Measurements from ENCODE around the gene PHF13.

Gene PHF13

GRCh38 chr1:6590046-6590445 is 23.5 kb upstream of the PHF13 start:
- no peaks in the 10 kb centered on the region for H3K9me2 ChIP-seq (replicated peaks; ENCODE audit: insufficient read depth, low read length)
- no peak overlapping the region for H3K4me3 ChIP-seq (ENCODE audit: low read length)
- no peak overlapping the region for H2AFZ ChIP-seq (ENCODE audit: low read length)
- no peak for DNase-seq
- no peaks in the 10 kb centered on the region for H3K9me3 ChIP-seq (replicated peaks; ENCODE audit: insufficient read depth, low read length)
- no peaks in the 10 kb centered on the region for H4K20me1 ChIP-seq (ENCODE audit: insufficient read depth, low read length)
- H3K79me2 ChIP-seq (ENCODE audit: low read length) = peaks cover 18% of the 10 kb centered on the region
- TF ChIP-seq EZH2 (optimal IDR thresholded peaks at IDR 0.05; ENCODE audit: low read depth, low read length) = no peak
- no peak for TF ChIP-seq EZH2phosphoT487 (IDR thresholded peaks at IDR 0.05; ENCODE audit: low read length)
- no peak for TF ChIP-seq CTCF (IDR thresholded peaks at IDR 0.05; ENCODE audit: low read length)
- no peak overlapping the region for H3K27ac ChIP-seq (ENCODE audit: low read length)
- H3F3A ChIP-seq (ENCODE audit: insufficient read depth, low read length) = no peaks in the 10 kb centered on the region; the same call in 1 of the 2 replicates
- 0 out of 2 replicates have a peak, but pooled peaks cover under 1% of the 10 kb centered on the region for H3K36me3 ChIP-seq (replicated peaks; ENCODE audit: insufficient read depth, low read length)
- H3K4me1 ChIP-seq (ENCODE audit: low read length) = no peaks in the 10 kb centered on the region
- H3K4me2 ChIP-seq (ENCODE audit: low read depth, low read length) = no peak overlapping the region
- no peaks in the 10 kb centered on the region for H3K27me3 ChIP-seq (replicated peaks; ENCODE audit: insufficient read depth, low read length)
- H3K9ac ChIP-seq (ENCODE audit: low read length) = no peak overlapping the region

GRCh38 chr1:6591222-6591621 is 22.3 kb upstream of the PHF13 start:
- Histone ChIP-seq H3K4me2 (ENCODE audit: low read depth, low read length) (no peak overlapping the region), H3K36me3 (replicated peaks; ENCODE audit: insufficient read depth, low read length) (0 out of 2 replicates have a peak, but pooled peaks cover 3% of the 10 kb centered on the region)

GRCh38 chr1:6591644-6592043 is 21.9 kb upstream of the PHF13 start:
- DNase-seq = no peak
- H3F3A ChIP-seq (ENCODE audit: insufficient read depth, low read length) = no peaks in the 10 kb centered on the region; the same call in 1 of the 2 replicates
- no peak overlapping the region for H3K4me3 ChIP-seq (ENCODE audit: low read length)
- H3K27me3 ChIP-seq (replicated peaks; ENCODE audit: insufficient read depth, low read length) = no peaks in the 10 kb centered on the region
- H3K79me2 ChIP-seq (ENCODE audit: low read length) = peaks cover 31% of the 10 kb centered on the region
- no peaks in the 10 kb centered on the region for H3K9me2 ChIP-seq (replicated peaks; ENCODE audit: insufficient read depth, low read length)
- peaks cover 3% of the 10 kb centered on the region; the same call in 1 of the 2 replicates for H3K36me3 ChIP-seq (replicated peaks; ENCODE audit: insufficient read depth, low read length)
- TF ChIP-seq EZH2phosphoT487 (IDR thresholded peaks at IDR 0.05; ENCODE audit: low read length) (no peak), CTCF (IDR thresholded peaks at IDR 0.05; ENCODE audit: low read length) (no peak), EZH2 (optimal IDR thresholded peaks at IDR 0.05; ENCODE audit: low read depth, low read length) (no peak)
- no peak overlapping the region for H2AFZ ChIP-seq (ENCODE audit: low read length)
- H3K9ac ChIP-seq (ENCODE audit: low read length) = no peak overlapping the region
- no peaks in the 10 kb centered on the region for H3K9me3 ChIP-seq (replicated peaks; ENCODE audit: insufficient read depth, low read length)
- H4K20me1 ChIP-seq (ENCODE audit: insufficient read depth, low read length) = 0 out of 2 replicates have a peak, but pooled peaks cover 2% of the 10 kb centered on the region
- no peak overlapping the region for H3K4me2 ChIP-seq (ENCODE audit: low read depth, low read length)
- no peak overlapping the region for H3K27ac ChIP-seq (ENCODE audit: low read length)
- no peaks in the 10 kb centered on the region for H3K4me1 ChIP-seq (ENCODE audit: low read length)

More at GRCh38 chr1:6591222-6591621, 22.3 kb upstream of the PHF13 start:
- H3K4me3 ChIP-seq (ENCODE audit: low read length) = no peak overlapping the region
- no peaks in the 10 kb centered on the region for H3K4me1 ChIP-seq (ENCODE audit: low read length)
- no peaks in the 10 kb centered on the region; the same call in 1 of the 2 replicates for H3F3A ChIP-seq (ENCODE audit: insufficient read depth, low read length)
- no peaks in the 10 kb centered on the region for H3K27me3 ChIP-seq (replicated peaks; ENCODE audit: insufficient read depth, low read length)
- no peak overlapping the region for H3K27ac ChIP-seq (ENCODE audit: low read length)
- H3K79me2 ChIP-seq (ENCODE audit: low read length) = peaks cover 27% of the 10 kb centered on the region
- DNase-seq = no peak
- H2AFZ ChIP-seq (ENCODE audit: low read length) = no peak overlapping the region
- no peaks in the 10 kb centered on the region for H3K9me2 ChIP-seq (replicated peaks; ENCODE audit: insufficient read depth, low read length)
- H3K9ac ChIP-seq (ENCODE audit: low read length) = no peak overlapping the region
- TF ChIP-seq EZH2 (optimal IDR thresholded peaks at IDR 0.05; ENCODE audit: low read depth, low read length) (no peak), EZH2phosphoT487 (IDR thresholded peaks at IDR 0.05; ENCODE audit: low read length) (no peak), CTCF (IDR thresholded peaks at IDR 0.05; ENCODE audit: low read length) (no peak)
- no peaks in the 10 kb centered on the region for H4K20me1 ChIP-seq (ENCODE audit: insufficient read depth, low read length)
- H3K9me3 ChIP-seq (replicated peaks; ENCODE audit: insufficient read depth, low read length) = no peaks in the 10 kb centered on the region
